Chondrocyte (in vitro differentiated cells): Measurements from ENCODE around the gene ANKRD6. TPM values are rescaled to one million over a fixed set of nuclear protein-coding genes. Genes with fewer than 3 reads are reported as not detected.

Source experiments
- DNase-seq: peaks from one replicate; pipeline ENCODE4 v3.0.0; 2021; ENCODE audit warnings: mixed read lengths, low spot score
- H3K27ac Mint-ChIP-seq: one replicate; pipeline ENCODE4 v1.8.0; 2021; ENCODE audit warnings: mild to moderate bottlenecking, moderate library complexity, mixed read lengths; ENCODE audit not compliant: unreplicated experiment
- H3K27me3 Mint-ChIP-seq: 2 replicates; pipeline ENCODE4 v1.8.0; 2021; ENCODE audit warnings: low read depth, mixed read lengths
- H3K36me3 Mint-ChIP-seq: 2 replicates; pipeline ENCODE4 v1.8.0; 2021; ENCODE audit warnings: low read depth, mixed read lengths
- H3K4me1 Mint-ChIP-seq: 2 replicates; pipeline ENCODE4 v1.8.0; 2021; ENCODE audit warnings: low read depth, mild to moderate bottlenecking, mixed read lengths
- H3K4me3 Mint-ChIP-seq: one replicate; pipeline ENCODE4 v1.8.0; 2021; ENCODE audit warnings: mild to moderate bottlenecking, moderate library complexity, mixed read lengths; ENCODE audit not compliant: unreplicated experiment
- H3K9me3 Mint-ChIP-seq: 2 replicates; pipeline ENCODE4 v1.8.0; 2021; ENCODE audit warnings: low read depth, mixed read lengths
- CTCF ChIP-seq: fragments of 200-600 bp; sonication (generic); IDR thresholded peaks from 2 replicates; pipeline ENCODE4 v1.5.0; 2021; ENCODE audit warnings: antibody characterized with exemption, mild to moderate bottlenecking, moderate library complexity
- total RNA-seq: library from RNA; stranded (reverse); gene quantifications from 3 replicates; pipeline ENCODE4 v1.2.1, GENCODE V29; 2021

The ANKRD6 gene
- total RNA-seq, 1 donor from 2014 or later, result 31.3 TPM

GRCh38 chr6:89643406-89643805 lies 210.5 kb downstream of the ANKRD6 start:
- no peak for TF ChIP-seq CTCF
- H3K9me3 Mint-ChIP-seq, result no peaks in the 10 kb centered on the region
- H3K4me3 Mint-ChIP-seq, result no peak overlapping the region
- H3K27me3 Mint-ChIP-seq, result no peaks in the 10 kb centered on the region
- peaks cover 20% of the 10 kb centered on the region for H3K4me1 Mint-ChIP-seq
- H3K36me3 Mint-ChIP-seq, result peaks cover 26% of the 10 kb centered on the region
- no peak for DNase-seq
- H3K27ac Mint-ChIP-seq, result no peak overlapping the region

- Mint-ChIP-seq H3K9me3 (no peaks in the 10 kb centered on the region), H3K4me1 (peaks cover 7% of the 10 kb centered on the region), H3K4me3 (no peak overlapping the region), H3K27ac (no peak overlapping the region), H3K36me3 (peaks cover 26% of the 10 kb centered on the region), H3K27me3 (no peaks in the 10 kb centered on the region)
- no peak for DNase-seq
- TF ChIP-seq CTCF, result no peak
Observed at GRCh38 chr6:89644864-89645263, 211.9 kb downstream of the ANKRD6 start.

- TF ChIP-seq CTCF, result no peak
- Mint-ChIP-seq H3K4me1 (no peaks in the 10 kb centered on the region), H3K36me3 (peaks cover 26% of the 10 kb centered on the region), H3K27ac (no peak overlapping the region), H3K4me3 (no peak overlapping the region), H3K27me3 (no peaks in the 10 kb centered on the region), H3K9me3 (no peaks in the 10 kb centered on the region)
- no peak for DNase-seq
Observed at GRCh38 chr6:89649682-89650081, 216.7 kb downstream of the ANKRD6 start.

GRCh38 chr6:89650579-89650978 lies 217.6 kb downstream of the ANKRD6 start:
- Mint-ChIP-seq H3K27ac (no peak overlapping the region), H3K9me3 (no peaks in the 10 kb centered on the region), H3K36me3 (peaks cover 25% of the 10 kb centered on the region), H3K4me3 (no peak overlapping the region), H3K4me1 (no peaks in the 10 kb centered on the region), H3K27me3 (no peaks in the 10 kb centered on the region)
- DNase-seq, result no peak
- TF ChIP-seq CTCF, result no peak

GRCh38 chr6:89655122-89655521 lies 222.2 kb downstream of the ANKRD6 start:
- no peaks in the 10 kb centered on the region for H3K9me3 Mint-ChIP-seq
- H3K36me3 Mint-ChIP-seq, result peaks cover 34% of the 10 kb centered on the region
- H3K27ac Mint-ChIP-seq, result no peak overlapping the region
- no peaks in the 10 kb centered on the region for H3K27me3 Mint-ChIP-seq
- no peak overlapping the region for H3K4me3 Mint-ChIP-seq
- TF ChIP-seq CTCF, result no peak
- H3K4me1 Mint-ChIP-seq, result no peaks in the 10 kb centered on the region
- no peak for DNase-seq
